Endothelial cell (in vitro differentiated cells): ENCODE results near the gene OTC. TPM values are rescaled to one million over a fixed set of nuclear protein-coding genes. Genes with fewer than 3 reads are reported as not detected.
A peak's percentile ranks its signal among the peaks of the same experiment; 100 is the strongest.

Experiments
- DNase-seq: peaks from one replicate; pipeline ENCODE4 v3.0.0; 2021; ENCODE audit warnings: low spot score
- H3K27ac Mint-ChIP-seq: one replicate; pipeline ENCODE4 v1.8.0; 2021; ENCODE audit warnings: mixed read lengths, inconsistent platforms; ENCODE audit not compliant: unreplicated experiment
- H3K27me3 Mint-ChIP-seq: one replicate; pipeline ENCODE4 v1.8.0; 2021; ENCODE audit warnings: mild to moderate bottlenecking, moderate library complexity, mixed read lengths, inconsistent platforms; ENCODE audit not compliant: unreplicated experiment
- H3K36me3 Mint-ChIP-seq: one replicate; pipeline ENCODE4 v1.8.0; 2021; ENCODE audit warnings: mild to moderate bottlenecking, low read depth, mixed read lengths, inconsistent platforms; ENCODE audit not compliant: unreplicated experiment
- H3K4me1 Mint-ChIP-seq: one replicate; pipeline ENCODE4 v1.8.0; 2021; ENCODE audit warnings: mild to moderate bottlenecking, mixed read lengths, inconsistent platforms; ENCODE audit not compliant: unreplicated experiment
- H3K4me3 Mint-ChIP-seq: one replicate; pipeline ENCODE4 v1.8.0; 2021; ENCODE audit warnings: mild to moderate bottlenecking, mixed read lengths, inconsistent platforms; ENCODE audit not compliant: unreplicated experiment
- H3K9me3 Mint-ChIP-seq: one replicate; pipeline ENCODE4 v1.8.0; 2021; ENCODE audit warnings: mixed read lengths, inconsistent platforms; ENCODE audit not compliant: unreplicated experiment
- long read RNA-seq: library from polyadenylated mRNA; unstranded; transcript quantifications from one replicate; pipeline ENCODE4 v2.0.0, GENCODE V29; 2020; ENCODE audit not compliant: unreplicated experiment
- total RNA-seq: library from RNA; stranded (reverse); fragmentation: NEBNext Ultra II Directional; extraction: Animal tissue kit (Norgen Biotek cat#: 25700); gene quantifications from one replicate; pipeline ENCODE4 v1.2.1, GENCODE V29; 2021; ENCODE audit not compliant: unreplicated experiment
- TF ChIP-seq, protein P1 (sequence below): fragments of 200-600 bp; sonication (generic); IDR thresholded peaks from one replicate; pipeline ENCODE4 v1.5.0; 2021; ENCODE audit warnings: antibody characterized with exemption; ENCODE audit not compliant: unreplicated experiment

OTC gene
- total RNA-seq, result not detected
- long read RNA-seq, result 0 reads

DNA sequence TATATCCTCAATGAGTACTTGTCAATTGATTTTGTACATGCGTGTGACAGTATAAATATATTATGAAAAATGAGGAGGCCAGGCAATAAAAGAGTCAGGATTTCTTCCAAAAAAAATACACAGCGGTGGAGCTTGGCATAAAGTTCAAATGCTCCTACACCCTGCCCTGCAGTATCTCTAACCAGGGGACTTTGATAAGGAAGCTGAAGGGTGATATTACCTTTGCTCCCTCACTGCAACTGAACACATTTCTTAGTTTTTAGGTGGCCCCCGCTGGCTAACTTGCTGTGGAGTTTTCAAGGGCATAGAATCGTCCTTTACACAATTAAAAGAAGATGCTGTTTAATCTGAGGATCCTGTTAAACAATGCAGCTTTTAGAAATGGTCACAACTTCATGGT, at the start of gene OTC:
TSS of gene OTC (plus strand) at position 243 of the 400 bp plus-strand sequence. CDS start at position 336, 93 bp downstream.
- peaks cover 14% of the 10 kb centered on the region for H3K4me1 Mint-ChIP-seq
- TF ChIP-seq, protein P1, sequence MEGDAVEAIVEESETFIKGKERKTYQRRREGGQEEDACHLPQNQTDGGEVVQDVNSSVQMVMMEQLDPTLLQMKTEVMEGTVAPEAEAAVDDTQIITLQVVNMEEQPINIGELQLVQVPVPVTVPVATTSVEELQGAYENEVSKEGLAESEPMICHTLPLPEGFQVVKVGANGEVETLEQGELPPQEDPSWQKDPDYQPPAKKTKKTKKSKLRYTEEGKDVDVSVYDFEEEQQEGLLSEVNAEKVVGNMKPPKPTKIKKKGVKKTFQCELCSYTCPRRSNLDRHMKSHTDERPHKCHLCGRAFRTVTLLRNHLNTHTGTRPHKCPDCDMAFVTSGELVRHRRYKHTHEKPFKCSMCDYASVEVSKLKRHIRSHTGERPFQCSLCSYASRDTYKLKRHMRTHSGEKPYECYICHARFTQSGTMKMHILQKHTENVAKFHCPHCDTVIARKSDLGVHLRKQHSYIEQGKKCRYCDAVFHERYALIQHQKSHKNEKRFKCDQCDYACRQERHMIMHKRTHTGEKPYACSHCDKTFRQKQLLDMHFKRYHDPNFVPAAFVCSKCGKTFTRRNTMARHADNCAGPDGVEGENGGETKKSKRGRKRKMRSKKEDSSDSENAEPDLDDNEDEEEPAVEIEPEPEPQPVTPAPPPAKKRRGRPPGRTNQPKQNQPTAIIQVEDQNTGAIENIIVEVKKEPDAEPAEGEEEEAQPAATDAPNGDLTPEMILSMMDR, result no peak
- H3K36me3 Mint-ChIP-seq, result peaks cover 7% of the 10 kb centered on the region
- peaks cover 2% of the 10 kb centered on the region for H3K27me3 Mint-ChIP-seq
- no peak within 1 kb of the TSS for H3K4me3 Mint-ChIP-seq
- H3K27ac Mint-ChIP-seq, result no peak within 1 kb of the TSS
- H3K9me3 Mint-ChIP-seq, result no peaks in the 10 kb centered on the region
- DNase-seq, result no peak

DNA sequence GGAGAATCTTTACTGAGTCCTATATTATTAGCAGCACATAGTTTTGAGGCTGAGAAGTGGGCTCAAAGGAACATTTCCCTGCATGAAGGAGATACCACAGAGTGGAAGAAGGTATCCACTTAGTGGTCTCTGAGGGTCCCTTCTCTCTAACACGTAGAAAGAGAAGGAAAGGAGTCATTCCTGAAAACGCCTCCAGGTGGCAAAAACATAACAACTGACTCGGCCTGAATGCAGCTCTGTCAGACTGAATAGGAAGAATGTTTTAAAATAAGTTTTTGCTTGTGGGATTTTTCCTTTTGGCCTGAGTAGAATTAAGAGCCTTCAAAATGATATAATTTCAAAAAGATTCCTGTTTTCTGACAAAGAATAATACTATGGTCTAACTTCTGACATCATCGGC, 48.4 kb upstream of the OTC start:
- peak; percentile 11 for DNase-seq
- H3K4me3 Mint-ChIP-seq, result no peak overlapping the region
- H3K4me1 Mint-ChIP-seq, result no peaks in the 10 kb centered on the region
- no peaks in the 10 kb centered on the region for H3K36me3 Mint-ChIP-seq
- H3K27me3 Mint-ChIP-seq, result no peaks in the 10 kb centered on the region
- TF ChIP-seq, protein P1, result peak; percentile 28
- no peaks in the 10 kb centered on the region for H3K9me3 Mint-ChIP-seq
- no peak overlapping the region for H3K27ac Mint-ChIP-seq

DNA sequence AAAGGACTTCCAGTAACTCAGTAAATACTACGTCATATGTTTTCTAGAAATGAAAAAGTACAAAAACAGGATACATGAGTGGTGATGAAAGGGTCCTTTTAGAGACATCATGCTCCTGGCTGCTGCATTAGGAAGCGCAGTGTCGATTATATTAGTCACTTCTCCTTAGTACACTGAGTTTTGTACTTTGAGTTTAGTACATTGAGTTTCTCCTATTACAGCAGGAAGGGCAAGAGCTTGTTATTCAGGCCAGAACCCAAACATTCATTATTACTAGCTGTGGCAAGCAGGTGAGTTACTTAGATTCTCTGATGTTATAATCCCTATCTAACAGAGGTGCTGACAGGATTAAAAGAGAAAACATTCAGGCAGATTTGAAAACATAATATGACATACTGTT, 46.4 kb upstream of the OTC start:
- Mint-ChIP-seq H3K9me3 (no peaks in the 10 kb centered on the region), H3K36me3 (no peaks in the 10 kb centered on the region), H3K27me3 (no peaks in the 10 kb centered on the region), H3K27ac (no peak overlapping the region), H3K4me3 (no peak overlapping the region), H3K4me1 (no peaks in the 10 kb centered on the region)
- TF ChIP-seq, protein P1, result no peak
- DNase-seq, result no peak

DNA sequence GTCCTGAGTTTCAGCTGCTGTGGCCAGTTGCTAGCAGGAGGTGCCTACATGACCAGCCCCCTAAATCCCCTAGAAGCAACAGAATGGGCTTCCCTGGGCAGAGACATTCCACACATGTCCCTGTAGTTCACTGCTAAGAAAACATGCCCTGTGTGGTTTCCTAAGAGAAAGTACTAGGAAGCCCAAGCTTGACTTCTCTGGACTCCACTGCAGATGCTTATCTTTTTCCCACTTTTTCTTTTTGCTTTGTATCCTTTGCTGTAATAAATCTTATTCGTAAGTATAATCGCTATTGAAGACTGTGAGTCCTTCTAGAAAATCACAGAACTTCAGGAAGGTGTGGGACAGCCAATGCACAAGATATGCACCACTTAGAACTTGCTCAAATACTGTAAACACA, 40.7 kb upstream of the OTC start:
- TF ChIP-seq, protein P1, result no peak
- Mint-ChIP-seq H3K9me3 (no peaks in the 10 kb centered on the region), H3K4me1 (no peaks in the 10 kb centered on the region), H3K27ac (no peak overlapping the region), H3K27me3 (peaks cover 3% of the 10 kb centered on the region), H3K36me3 (peaks cover 7% of the 10 kb centered on the region), H3K4me3 (no peak overlapping the region)
- no peak for DNase-seq

DNA sequence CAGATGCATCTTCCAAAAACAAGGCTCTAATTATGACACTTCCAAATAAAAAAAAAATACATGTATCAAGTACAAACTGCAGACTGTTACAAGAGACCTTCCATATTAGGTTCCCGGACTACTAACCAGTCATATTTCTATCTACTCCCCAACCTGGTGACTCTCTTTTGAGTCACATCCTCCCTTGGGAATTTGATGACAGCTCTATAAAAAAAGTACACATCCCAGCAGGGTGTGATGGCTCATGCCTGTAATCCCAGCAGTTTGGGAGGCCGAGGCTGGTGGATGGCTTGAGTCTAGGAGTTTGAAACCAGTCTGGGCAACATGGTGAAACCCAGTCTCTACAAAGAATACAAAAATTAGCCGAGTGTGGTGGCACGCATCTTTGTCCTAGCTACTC, 40.0 kb upstream of the OTC start:
- Mint-ChIP-seq H3K4me3 (no peak overlapping the region), H3K9me3 (no peaks in the 10 kb centered on the region)
- no peak for DNase-seq

More for the DNA sequence above, 40.0 kb upstream of the OTC start:
- Mint-ChIP-seq H3K4me1 (no peaks in the 10 kb centered on the region), H3K27me3 (peaks cover 3% of the 10 kb centered on the region), H3K27ac (no peak overlapping the region), H3K36me3 (peaks cover 7% of the 10 kb centered on the region)
- TF ChIP-seq, protein P1, result no peak
